ENCODE data around the gene ROBO1. TPM values are rescaled to one million over a fixed set of nuclear protein-coding genes. Genes with fewer than 3 reads are reported as not detected.

ROBO1 gene
- total RNA-seq, 3 donors from 2014 or later, result 12.7 to 50.7 (median 23.6) TPM

DNA sequence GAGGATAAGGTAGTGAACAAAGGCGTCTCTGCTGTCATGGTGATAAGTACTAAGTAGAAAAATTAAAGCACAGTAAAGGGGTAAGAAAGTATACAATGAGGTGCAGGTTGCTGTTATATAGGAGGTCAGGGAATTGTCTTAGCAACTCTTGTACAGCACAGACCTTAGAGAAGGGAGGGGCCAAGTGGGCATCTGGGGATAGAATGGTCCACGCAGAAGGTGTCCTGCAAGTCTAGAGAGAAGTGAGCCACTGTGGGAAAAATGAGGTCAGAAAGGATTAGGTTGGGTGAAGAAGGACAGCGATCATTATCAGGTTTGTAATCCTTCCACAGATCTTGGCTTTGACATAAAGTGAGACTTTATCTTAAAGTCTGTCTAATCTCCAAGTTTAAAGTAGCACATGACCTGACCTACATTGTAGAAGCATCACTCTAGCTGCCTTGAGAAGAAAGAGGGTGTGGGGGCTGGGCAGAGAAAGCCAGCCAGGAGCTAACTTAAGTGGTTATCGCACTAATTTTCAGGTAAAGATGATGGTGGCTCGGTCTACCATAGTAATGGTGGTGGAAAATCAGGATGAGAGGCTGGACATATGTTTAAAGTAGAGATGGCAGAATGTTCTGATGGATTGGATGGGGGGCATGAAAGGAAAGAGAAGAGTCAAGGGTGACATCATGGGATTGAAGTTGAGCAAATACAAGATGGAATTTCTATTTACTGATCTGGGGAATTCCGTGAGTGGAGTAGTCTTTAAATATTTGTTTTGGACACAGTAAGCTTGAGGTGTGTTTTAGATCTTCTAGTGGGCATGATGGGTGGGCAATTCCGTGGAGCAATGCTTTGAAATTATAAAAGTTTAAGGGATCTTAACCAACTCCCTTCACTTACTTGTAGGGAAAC lies 919.2 kb downstream of the ROBO1 start:
- Histone ChIP-seq H3K36me3 (no peaks in the 10 kb centered on the region), H3K4me1 (no peaks in the 10 kb centered on the region), H3K4me3 (no peak overlapping the region), H3K27ac (no peak overlapping the region), H3K27me3 (no peaks in the 10 kb centered on the region), H3K9me3 (no peaks in the 10 kb centered on the region)
- intact Hi-C loops (cut with DNase I; ENCODE audit: low total_unique reads), result no loop called here
- no peak for TF ChIP-seq POLR2A (IDR thresholded peaks at IDR 0.05)
- no peak for TF ChIP-seq POLR2AphosphoS5 (IDR thresholded peaks at IDR 0.05)
- TF ChIP-seq, protein P1, sequence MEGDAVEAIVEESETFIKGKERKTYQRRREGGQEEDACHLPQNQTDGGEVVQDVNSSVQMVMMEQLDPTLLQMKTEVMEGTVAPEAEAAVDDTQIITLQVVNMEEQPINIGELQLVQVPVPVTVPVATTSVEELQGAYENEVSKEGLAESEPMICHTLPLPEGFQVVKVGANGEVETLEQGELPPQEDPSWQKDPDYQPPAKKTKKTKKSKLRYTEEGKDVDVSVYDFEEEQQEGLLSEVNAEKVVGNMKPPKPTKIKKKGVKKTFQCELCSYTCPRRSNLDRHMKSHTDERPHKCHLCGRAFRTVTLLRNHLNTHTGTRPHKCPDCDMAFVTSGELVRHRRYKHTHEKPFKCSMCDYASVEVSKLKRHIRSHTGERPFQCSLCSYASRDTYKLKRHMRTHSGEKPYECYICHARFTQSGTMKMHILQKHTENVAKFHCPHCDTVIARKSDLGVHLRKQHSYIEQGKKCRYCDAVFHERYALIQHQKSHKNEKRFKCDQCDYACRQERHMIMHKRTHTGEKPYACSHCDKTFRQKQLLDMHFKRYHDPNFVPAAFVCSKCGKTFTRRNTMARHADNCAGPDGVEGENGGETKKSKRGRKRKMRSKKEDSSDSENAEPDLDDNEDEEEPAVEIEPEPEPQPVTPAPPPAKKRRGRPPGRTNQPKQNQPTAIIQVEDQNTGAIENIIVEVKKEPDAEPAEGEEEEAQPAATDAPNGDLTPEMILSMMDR (IDR thresholded peaks at IDR 0.05), result no peak
- no peak for DNase-seq (ENCODE audit: low spot score in 2 of 2)

DNA sequence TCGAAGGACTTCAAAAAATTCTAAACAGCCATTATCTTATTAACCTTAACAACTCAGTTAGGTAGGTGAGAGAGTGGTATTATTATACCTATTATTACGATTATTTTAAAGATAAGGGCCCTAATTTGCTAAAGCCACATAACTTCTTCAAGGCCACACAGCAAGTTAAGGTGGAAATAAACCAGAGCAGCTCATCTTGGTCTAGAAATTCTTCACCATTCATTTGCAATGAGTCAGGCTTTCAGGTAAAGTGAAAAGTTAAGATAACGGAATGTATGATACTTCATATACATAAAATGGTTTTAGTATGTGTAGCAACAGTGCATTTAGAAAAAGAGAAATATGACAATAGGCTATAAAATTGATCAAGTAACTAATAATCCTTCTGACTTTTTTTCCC lies 920.2 kb downstream of the ROBO1 start:
- H3K4me3 ChIP-seq, result no peak overlapping the region
- no peak overlapping the region for H3K27ac ChIP-seq
- TF ChIP-seq, protein P1 (IDR thresholded peaks at IDR 0.05), result no peak
- TF ChIP-seq POLR2A (IDR thresholded peaks at IDR 0.05) (no peak), POLR2AphosphoS5 (IDR thresholded peaks at IDR 0.05) (no peak)
- no peaks in the 10 kb centered on the region for H3K36me3 ChIP-seq
- no peaks in the 10 kb centered on the region for H3K9me3 ChIP-seq
- no peaks in the 10 kb centered on the region for H3K27me3 ChIP-seq
- intact Hi-C loops (cut with DNase I; ENCODE audit: low total_unique reads), result no loop called here
- no peaks in the 10 kb centered on the region for H3K4me1 ChIP-seq
- no peak for DNase-seq (ENCODE audit: low spot score in 2 of 2)

DNA sequence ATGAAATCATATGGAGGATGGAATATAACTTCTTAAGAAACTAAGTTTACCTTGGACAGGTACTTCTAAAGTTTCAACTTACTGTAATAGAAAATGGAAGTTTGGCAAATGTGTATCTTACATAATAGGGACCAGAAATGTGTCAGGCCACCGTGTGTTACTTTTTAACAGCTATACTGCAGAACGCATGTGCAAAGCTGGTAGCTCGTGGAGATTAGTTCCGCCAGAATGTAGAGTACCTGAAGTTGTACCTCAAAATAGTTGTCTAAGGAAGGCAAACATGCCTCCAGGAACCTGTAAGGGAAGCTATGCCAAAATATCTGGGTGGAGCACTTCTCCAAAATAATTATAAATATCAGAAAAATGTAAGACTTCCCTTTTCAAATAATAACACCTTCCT lies 920.6 kb downstream of the ROBO1 start:
- DNase-seq (ENCODE audit: low spot score in 2 of 2), result no peak

DNA sequence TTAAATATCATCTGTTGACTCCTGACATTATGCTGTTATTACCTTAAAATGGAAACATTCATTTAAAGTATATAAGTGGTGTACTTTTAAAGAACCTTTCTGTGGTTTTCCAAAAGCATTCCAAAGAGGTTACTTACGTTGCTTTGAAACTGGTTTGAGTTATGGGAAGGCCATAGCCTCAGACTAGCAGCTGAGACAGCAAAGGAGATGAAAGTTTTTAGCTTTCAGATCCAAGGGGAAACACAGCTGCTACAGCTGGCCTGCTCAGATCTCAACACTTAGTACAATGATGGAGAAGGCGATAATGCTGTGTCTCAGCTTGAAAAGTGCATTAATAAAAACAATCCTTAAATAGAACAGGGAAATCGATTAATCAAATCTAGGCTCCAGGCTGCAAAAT lies 921.1 kb downstream of the ROBO1 start:
- no peak overlapping the region for H3K4me3 ChIP-seq
- no peak overlapping the region for H3K27ac ChIP-seq
- H3K36me3 ChIP-seq, result no peaks in the 10 kb centered on the region
- TF ChIP-seq POLR2AphosphoS5 (IDR thresholded peaks at IDR 0.05) (no peak), POLR2A (IDR thresholded peaks at IDR 0.05) (no peak)
- TF ChIP-seq, protein P1 (IDR thresholded peaks at IDR 0.05), result no peak
- H3K27me3 ChIP-seq, result no peaks in the 10 kb centered on the region
- no peak for DNase-seq (ENCODE audit: low spot score in 2 of 2)
- intact Hi-C loops (cut with DNase I; ENCODE audit: low total_unique reads), result no loop called here
- no peaks in the 10 kb centered on the region for H3K4me1 ChIP-seq
- H3K9me3 ChIP-seq, result no peaks in the 10 kb centered on the region

More for the DNA sequence above, 920.6 kb downstream of the ROBO1 start:
- intact Hi-C loops (cut with DNase I; ENCODE audit: low total_unique reads), result no loop called here
- H3K4me1 ChIP-seq, result no peaks in the 10 kb centered on the region
- TF ChIP-seq POLR2A (IDR thresholded peaks at IDR 0.05) (no peak), POLR2AphosphoS5 (IDR thresholded peaks at IDR 0.05) (no peak)
- TF ChIP-seq, protein P1 (IDR thresholded peaks at IDR 0.05), result no peak
- no peaks in the 10 kb centered on the region for H3K9me3 ChIP-seq
- no peaks in the 10 kb centered on the region for H3K27me3 ChIP-seq
- no peak overlapping the region for H3K27ac ChIP-seq
- no peaks in the 10 kb centered on the region for H3K36me3 ChIP-seq
- H3K4me3 ChIP-seq, result no peak overlapping the region

DNA sequence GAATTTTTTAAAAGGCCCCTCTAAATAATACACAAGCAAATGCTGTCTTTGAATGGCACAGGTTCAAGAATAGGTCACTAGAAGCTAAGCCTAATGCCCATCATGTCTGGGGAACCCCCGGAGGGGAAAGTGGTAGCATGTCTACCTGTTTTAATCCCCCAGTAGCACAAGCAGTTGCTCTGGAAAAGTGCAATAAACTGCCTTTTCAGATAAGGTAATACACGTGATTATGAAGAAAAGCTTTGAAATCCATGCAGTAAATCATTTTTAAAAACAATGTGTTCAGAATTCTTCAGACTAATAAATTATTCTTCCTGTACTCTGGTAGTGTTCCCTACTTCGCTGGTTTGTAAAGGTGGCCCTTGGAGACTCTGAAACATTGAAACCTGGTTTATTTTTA lies 922.2 kb downstream of the ROBO1 start:
- Histone ChIP-seq H3K27me3 (no peaks in the 10 kb centered on the region), H3K9me3 (no peaks in the 10 kb centered on the region), H3K4me1 (no peaks in the 10 kb centered on the region), H3K36me3 (no peaks in the 10 kb centered on the region), H3K4me3 (no peak overlapping the region), H3K27ac (no peak overlapping the region)
- TF ChIP-seq POLR2A (IDR thresholded peaks at IDR 0.05) (no peak), POLR2AphosphoS5 (IDR thresholded peaks at IDR 0.05) (no peak)
- TF ChIP-seq, protein P1 (IDR thresholded peaks at IDR 0.05), result no peak
- no peak for DNase-seq (ENCODE audit: low spot score in 2 of 2)
- intact Hi-C loops (cut with DNase I; ENCODE audit: low total_unique reads), result no loop called here
